ENCODE data around the gene SLC17A9.
A peak's percentile ranks its signal among the peaks of the same experiment; 100 is the strongest.

Gene SLC17A9

GRCh38 chr20:62907384-62908317 lies 44.9 kb upstream of the SLC17A9 start:
- Histone ChIP-seq H3K36me3 (peaks cover 94 to 100% (median 97%) of the 10 kb centered on the region in 3 donors), H3K9me3 (no peaks in the 10 kb centered on the region), H3K27ac (no peak overlapping the region), H3K27me3 (no peaks in the 10 kb centered on the region), H3K4me1 (peaks cover 0 to 19% (median 8%) of the 10 kb centered on the region in 4 donors), H3K4me3 (no peak overlapping the region)
- TF ChIP-seq, protein P1, sequence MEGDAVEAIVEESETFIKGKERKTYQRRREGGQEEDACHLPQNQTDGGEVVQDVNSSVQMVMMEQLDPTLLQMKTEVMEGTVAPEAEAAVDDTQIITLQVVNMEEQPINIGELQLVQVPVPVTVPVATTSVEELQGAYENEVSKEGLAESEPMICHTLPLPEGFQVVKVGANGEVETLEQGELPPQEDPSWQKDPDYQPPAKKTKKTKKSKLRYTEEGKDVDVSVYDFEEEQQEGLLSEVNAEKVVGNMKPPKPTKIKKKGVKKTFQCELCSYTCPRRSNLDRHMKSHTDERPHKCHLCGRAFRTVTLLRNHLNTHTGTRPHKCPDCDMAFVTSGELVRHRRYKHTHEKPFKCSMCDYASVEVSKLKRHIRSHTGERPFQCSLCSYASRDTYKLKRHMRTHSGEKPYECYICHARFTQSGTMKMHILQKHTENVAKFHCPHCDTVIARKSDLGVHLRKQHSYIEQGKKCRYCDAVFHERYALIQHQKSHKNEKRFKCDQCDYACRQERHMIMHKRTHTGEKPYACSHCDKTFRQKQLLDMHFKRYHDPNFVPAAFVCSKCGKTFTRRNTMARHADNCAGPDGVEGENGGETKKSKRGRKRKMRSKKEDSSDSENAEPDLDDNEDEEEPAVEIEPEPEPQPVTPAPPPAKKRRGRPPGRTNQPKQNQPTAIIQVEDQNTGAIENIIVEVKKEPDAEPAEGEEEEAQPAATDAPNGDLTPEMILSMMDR (IDR thresholded peaks at IDR 0.05): no peak
- intact Hi-C loops (cut with DNase I; ENCODE audit: low total_unique reads): no loop called here
- DNase-seq: peak in 1 of 2 donors; percentile 33

- Histone ChIP-seq H3K27ac (no peak overlapping the region), H3K27me3 (no peaks in the 10 kb centered on the region), H3K4me1 (peaks cover 0 to 34% (median 21%) of the 10 kb centered on the region in 4 donors), H3K4me3 (no peak overlapping the region), H3K9me3 (no peaks in the 10 kb centered on the region), H3K36me3 (peaks cover 83 to 95% (median 86%) of the 10 kb centered on the region in 3 donors)
- TF ChIP-seq, protein P1 (IDR thresholded peaks at IDR 0.05): no peak
- DNase-seq: peak in 1 of 2 donors; percentile 53
- intact Hi-C loops (cut with DNase I; ENCODE audit: low total_unique reads): no loop called here
Observed at GRCh38 chr20:62908971-62909791, 43.3 kb upstream of the SLC17A9 start.

GRCh38 chr20:62910217-62910766 lies 42.2 kb upstream of the SLC17A9 start:
- H3K4me3 ChIP-seq: no peak overlapping the region
- peaks cover 72 to 84% (median 75%) of the 10 kb centered on the region in 3 donors for H3K36me3 ChIP-seq
- H3K27ac ChIP-seq: no peak overlapping the region
- H3K27me3 ChIP-seq: no peaks in the 10 kb centered on the region
- no peaks in the 10 kb centered on the region for H3K9me3 ChIP-seq
- peak in 1 of 2 donors; percentile 23 for DNase-seq
- intact Hi-C loops (cut with DNase I; ENCODE audit: low total_unique reads): no loop called here
- TF ChIP-seq, protein P1 (IDR thresholded peaks at IDR 0.05): no peak
- peaks cover 0 to 45% (median 30%) of the 10 kb centered on the region in 4 donors for H3K4me1 ChIP-seq

DNA sequence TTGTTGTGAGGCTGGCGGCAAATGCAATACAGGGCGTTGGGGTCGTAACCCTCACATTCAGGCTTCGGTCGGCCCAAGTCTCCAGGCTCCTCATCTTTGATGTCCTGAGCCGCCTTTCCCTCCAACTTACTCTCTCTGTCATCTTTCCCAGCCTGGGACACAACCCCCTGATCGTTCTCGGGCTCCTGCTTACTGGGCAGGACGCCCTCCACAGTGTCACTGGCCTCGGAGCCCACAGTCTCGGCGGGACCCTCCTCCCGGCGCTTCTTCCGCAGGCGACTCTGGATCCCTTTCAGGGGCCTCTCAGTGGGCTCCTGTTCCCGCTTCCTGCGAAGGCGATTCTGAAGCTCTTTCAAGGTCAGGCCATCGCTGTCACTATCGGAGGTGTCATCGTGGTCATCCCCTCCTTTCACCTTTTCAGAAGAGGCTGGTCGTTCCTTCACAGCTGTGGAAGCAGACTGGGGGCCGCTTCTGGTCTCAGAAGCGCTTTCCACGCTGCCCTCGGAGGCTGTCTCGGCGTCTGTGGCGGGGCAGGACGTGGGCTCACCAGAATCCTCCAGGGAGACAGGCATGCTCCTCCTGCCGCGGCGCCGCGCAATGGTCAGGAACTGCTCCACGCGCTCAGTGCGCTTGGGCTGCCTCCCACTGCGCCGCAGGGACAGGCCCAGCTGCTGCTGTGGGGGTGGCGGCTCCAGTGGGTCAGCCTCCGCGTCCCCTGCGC lies 41.6 kb upstream of the SLC17A9 start:
- no peak overlapping the region for H3K27ac ChIP-seq
- H3K4me1 ChIP-seq: peaks cover 0 to 51% (median 32%) of the 10 kb centered on the region in 4 donors
- no peaks in the 10 kb centered on the region for H3K9me3 ChIP-seq
- no peak overlapping the region for H3K4me3 ChIP-seq
- no peaks in the 10 kb centered on the region for H3K27me3 ChIP-seq
- peak in 1 of 2 donors; percentile 54 for DNase-seq
- H3K36me3 ChIP-seq: peaks cover 65 to 78% (median 68%) of the 10 kb centered on the region in 3 donors
- intact Hi-C loops (cut with DNase I; ENCODE audit: low total_unique reads): no loop called here
- TF ChIP-seq, protein P1 (IDR thresholded peaks at IDR 0.05): no peak

All from tibial artery (tissue), 4 donors.